HG03565 (cell line): Measurements from ENCODE around the gene ARSK.

Experiments
- ATAC-seq: cut with Tn5 transposase; IDR thresholded peaks from one replicate; pipeline ENCODE4 v1.9.1; 2021; ENCODE audit warnings: mild to moderate bottlenecking, moderate library complexity; ENCODE audit not compliant: unreplicated experiment

ARSK gene

GRCh38 chr5:95563367-95563766, 8.5 kb downstream of the ARSK start:
- ATAC-seq, result no peak

GRCh38 chr5:95564450-95564849, 9.5 kb downstream of the ARSK start:
- ATAC-seq, result no peak

- no peak for ATAC-seq
Measured at GRCh38 chr5:95565280-95565920, 10.5 kb downstream of the ARSK start.

DNA sequence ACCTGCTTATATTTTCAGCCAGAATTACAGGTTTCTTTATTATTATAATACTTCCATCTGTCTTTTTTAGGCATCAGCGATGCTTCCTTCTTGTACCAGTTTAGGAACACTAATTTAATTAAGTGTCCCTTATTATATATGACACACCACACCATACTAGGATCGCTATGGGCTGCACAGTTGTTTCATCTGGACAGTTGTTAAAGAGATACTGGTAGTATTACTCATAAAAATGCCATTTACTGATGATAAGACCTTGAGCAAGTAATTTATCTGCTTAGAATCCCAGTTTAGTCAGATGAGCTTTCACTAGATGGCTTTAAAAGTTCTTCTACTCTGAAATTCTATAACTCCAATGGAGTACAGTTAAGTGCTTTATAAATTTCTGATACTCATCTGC, 17.1 kb downstream of the ARSK start:
- ATAC-seq, result no peak

DNA sequence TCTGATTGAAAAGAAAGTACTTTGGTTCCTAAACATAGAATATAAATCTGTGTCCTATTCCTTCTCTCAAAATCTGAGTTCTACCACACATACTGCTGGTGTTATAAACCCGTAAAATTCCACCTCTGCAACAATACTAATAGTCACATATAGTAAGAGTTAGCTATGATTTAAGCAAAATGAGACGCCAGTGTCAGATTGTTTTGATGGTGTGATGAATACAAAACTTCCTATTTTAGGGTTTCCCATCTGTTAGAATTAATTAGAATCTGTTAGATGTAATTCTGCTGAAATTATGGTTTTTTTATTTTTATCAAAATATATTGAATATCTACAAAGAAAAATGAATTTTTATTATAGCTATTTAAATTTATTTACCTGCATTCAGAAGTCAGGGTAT, 26.7 kb downstream of the ARSK start:
- ATAC-seq, result no peak

DNA sequence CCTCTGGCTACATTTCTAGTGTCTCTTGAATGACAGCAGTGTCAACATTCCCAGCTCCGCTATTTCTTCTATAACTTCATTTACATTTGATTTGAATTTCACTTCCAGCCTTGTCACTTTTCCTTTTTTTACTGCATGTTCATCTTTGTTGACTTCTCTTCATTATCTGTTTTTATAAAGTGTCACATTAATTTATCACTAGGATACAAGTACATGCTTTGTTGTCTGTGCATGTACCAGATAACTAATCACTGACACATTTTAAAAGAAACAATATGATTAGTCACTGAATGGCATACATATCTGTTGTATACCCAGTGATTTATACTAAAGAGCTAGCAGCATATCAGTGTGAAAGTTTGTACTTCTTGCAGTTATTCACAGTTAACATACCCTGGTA, 29.1 kb downstream of the ARSK start:
- ATAC-seq, result no peak

GRCh38 chr5:95590880-95591279, 36.0 kb downstream of the ARSK start:
- ATAC-seq, result no peak

DNA sequence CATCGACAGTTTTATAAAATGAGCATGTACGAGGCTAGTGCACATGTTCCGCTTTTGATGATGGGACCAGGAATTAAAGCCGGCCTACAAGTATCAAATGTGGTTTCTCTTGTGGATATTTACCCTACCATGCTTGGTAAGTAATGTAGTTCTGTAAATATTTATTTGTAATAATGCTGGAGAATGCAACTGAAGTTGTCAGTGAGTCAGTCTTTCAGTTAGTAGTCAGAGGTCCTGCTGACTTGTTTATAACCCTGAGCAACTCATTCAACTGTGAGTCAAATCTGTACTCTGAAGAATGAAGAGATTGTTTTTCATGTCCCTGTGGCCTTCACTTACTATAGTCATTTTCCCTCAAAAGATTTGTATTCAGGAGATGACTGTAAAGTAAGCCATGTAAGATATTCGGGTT, 36.6 kb downstream of the ARSK start:
- ATAC-seq, result peak; percentile 93

DNA sequence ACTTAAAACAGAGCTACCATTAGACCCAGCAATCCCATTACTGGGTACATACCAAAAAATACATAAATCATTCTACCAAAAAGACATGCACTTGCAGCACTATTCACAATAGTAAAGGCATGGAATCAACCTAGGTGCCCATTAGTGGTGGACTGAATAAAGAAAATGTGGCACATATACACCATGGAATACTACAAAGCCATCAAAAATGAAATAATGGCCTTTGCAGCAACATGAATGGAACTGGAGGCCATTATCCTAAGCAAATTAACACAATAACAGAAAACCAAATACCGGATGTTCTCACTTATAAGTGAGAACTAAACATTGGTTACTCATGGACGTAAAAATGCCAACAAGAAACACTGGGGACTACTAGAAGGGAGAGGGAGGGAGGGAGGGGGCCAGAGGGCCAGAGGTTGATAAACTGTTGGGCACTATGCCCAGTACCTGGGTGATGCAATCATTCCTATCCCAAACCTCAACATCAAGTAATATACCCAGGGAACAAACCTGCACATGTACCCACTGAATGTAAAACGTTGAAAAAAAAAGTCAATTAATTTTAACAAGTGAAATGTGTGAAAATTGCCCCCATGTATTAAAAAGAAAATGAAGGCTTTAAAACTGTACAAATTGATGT, 40.5 kb downstream of the ARSK start:
- no peak for ATAC-seq

- ATAC-seq, result no peak
Measured at GRCh38 chr5:95599252-95599651, 44.4 kb downstream of the ARSK start.

DNA sequence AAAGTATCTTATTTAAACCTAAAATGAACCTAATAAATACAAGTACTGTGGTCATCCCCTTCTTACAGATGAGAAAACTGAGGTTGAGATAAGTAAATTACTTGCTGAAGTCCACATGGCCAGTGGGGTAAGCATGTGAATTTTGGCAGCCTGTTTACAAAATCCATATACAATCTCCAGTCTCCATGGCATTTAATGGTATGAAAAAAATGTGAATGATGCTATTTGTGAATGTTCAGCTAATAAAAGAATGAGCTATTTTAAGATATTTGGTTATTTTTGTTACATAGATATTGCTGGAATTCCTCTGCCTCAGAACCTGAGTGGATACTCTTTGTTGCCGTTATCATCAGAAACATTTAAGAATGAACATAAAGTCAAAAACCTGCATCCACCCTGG, 45.7 kb downstream of the ARSK start:
- ATAC-seq, result no peak

GRCh38 chr5:95605786-95606185, 50.9 kb downstream of the ARSK start:
- no peak for ATAC-seq

DNA sequence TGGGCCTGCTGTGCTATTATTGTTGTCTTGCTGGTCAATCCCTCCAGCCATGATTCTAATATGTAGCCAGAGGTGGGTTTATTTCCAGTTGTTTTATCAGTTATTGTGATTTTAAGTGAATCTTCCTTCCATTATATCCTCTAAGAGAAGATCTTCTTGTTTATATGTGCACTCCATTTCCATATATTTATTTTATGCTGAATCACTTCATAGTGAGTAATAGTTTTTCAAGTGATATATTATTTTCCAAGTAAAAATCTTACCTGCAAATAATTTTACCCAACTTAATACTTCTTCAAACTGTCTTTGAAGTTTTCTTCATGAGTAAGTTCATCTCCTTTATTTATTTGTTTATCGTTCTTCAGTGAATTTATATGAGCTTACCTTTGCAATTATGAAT, 51.5 kb downstream of the ARSK start:
- ATAC-seq, result no peak

DNA sequence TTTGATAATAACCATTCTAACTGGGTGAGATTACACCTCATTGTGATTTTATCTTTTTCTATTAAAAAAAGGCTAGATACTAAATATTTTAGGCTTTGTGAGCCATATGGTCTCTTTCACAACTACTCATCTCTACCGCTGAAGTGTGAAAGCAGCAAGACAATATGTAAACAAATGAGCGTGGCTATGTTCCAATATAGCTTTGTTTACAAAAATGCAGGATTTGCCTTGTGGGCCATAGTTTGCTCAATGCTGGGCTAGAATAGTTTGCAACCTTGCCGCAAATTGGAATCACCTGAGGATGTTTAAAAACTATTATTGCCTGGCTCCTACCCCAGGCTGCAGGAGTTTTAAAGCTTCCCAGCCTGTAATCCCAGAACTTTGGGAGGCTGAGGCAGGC, 54.8 kb downstream of the ARSK start:
- no peak for ATAC-seq

- no peak for ATAC-seq
Measured at GRCh38 chr5:95610546-95610945, 55.6 kb downstream of the ARSK start.

- ATAC-seq, result no peak
Measured at GRCh38 chr5:95611396-95611795, 56.5 kb downstream of the ARSK start.

DNA sequence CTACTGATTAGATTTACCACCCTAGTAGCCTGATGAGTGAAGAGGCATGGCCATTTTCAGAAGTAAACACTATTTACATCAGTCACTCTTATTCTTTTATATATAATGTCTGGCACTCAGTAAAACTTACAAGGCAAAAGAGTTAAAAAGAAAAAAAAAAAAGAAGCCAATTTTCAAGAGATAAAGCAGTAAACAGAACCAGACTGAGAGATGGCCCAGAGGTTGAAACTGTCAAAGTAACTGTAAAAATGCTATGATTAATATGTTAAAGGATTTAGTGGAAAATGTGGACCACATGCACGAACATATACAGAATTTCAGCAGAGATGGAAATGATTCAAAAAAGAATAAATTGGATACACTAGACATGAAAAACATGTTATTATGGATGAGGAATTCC, 58.6 kb downstream of the ARSK start:
- no peak for ATAC-seq

DNA sequence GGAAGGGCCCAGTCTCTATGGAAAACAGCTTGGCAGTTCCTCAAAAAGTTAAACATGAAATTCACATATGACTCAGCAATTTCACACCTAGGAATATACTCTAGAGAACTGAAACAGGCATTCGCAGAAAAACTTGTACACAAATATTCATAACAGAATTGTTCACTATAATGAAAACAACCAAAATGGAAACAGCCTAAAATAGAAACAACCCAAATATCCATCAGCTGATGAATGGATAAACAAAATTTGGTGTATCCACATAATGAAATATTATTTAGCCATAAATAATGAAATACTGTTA, 60.2 kb downstream of the ARSK start:
- peak; percentile 38 for ATAC-seq

GRCh38 chr5:95617057-95617456, 62.2 kb downstream of the ARSK start:
- peak; percentile 34 for ATAC-seq

GRCh38 chr5:95619096-95619495, 64.2 kb downstream of the ARSK start:
- ATAC-seq, result no peak

DNA sequence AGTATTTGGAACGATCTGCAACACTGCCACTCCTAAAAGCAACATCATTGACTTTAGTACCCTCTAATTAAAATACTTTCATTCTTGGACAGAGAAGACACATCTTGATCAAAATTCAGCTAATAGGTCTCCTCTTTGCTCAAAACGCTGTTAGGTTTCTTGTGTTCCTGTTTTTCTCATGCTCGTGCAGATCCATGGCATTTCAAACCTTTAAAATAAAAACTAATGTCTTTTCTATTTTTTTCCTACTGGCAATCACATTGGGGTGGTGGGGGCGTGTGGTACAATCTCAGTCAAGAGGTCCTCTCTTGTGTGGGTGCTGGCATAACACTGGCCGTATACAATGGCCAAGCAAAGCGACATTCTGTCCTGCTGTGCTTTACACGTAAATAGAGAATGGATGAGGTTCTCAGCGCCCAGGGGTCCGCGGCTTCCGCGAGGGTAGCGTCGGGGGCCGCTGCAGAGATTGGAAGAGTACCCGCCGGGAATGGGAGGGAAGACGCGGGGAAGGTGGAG, 64.7 kb downstream of the ARSK start:
- no peak for ATAC-seq

- ATAC-seq, result peak; percentile 43
Measured at GRCh38 chr5:95620030-95620869, 65.3 kb downstream of the ARSK start, which contains the start of gene GPR150. Gene GPR150, plus strand, starts transcription at chr5:95620087. Its CDS starts 189 bp downstream, at chr5:95620276.
